CD4-positive, alpha-beta T cell treated with Interferon gamma for 1 hour (primary cell): ENCODE data around the gene OSBPL5.
A peak's percentile ranks its signal among the peaks of the same experiment; 100 is the strongest.

Experiments
- DNase-seq: peaks from one replicate; pipeline ENCODE4 v3.0.0-alpha.2; 2020

OSBPL5 gene

GRCh38 chr11:3147257-3147619 lies 17.9 kb downstream of the OSBPL5 start:
- DNase-seq = no peak

GRCh38 chr11:3146612-3147256 lies 18.4 kb downstream of the OSBPL5 start:
- no peak for DNase-seq

- DNase-seq = no peak
These were observed 19.9 kb downstream of the OSBPL5 start for GRCh38 chr11:3145206-3145520.

GRCh38 chr11:3144296-3145205 lies 20.6 kb downstream of the OSBPL5 start:
- DNase-seq = no peak

GRCh38 chr11:3143136-3143880 lies 21.8 kb downstream of the OSBPL5 start:
- no peak for DNase-seq

GRCh38 chr11:3140291-3140603 lies 24.9 kb downstream of the OSBPL5 start:
- no peak for DNase-seq

- DNase-seq = no peak
These were observed 25.4 kb downstream of the OSBPL5 start for GRCh38 chr11:3139481-3140290.

GRCh38 chr11:3139086-3139440 lies 26.0 kb downstream of the OSBPL5 start:
- no peak for DNase-seq

- DNase-seq = no peak
These were observed 26.7 kb downstream of the OSBPL5 start for GRCh38 chr11:3138178-3139085.

- DNase-seq = no peak
These were observed 27.5 kb downstream of the OSBPL5 start for GRCh38 chr11:3137486-3138177.

- peak; percentile 26 for DNase-seq
These were observed 28.3 kb downstream of the OSBPL5 start for GRCh38 chr11:3136546-3137455.

GRCh38 chr11:3135481-3136440 lies 29.3 kb downstream of the OSBPL5 start:
- DNase-seq = peak; percentile 28

GRCh38 chr11:3134651-3135480 lies 30.2 kb downstream of the OSBPL5 start:
- no peak for DNase-seq

GRCh38 chr11:3134218-3134621 lies 30.9 kb downstream of the OSBPL5 start:
- DNase-seq = no peak

GRCh38 chr11:3133261-3134217 lies 31.6 kb downstream of the OSBPL5 start:
- no peak for DNase-seq

- DNase-seq = no peak
These were observed 32.3 kb downstream of the OSBPL5 start for GRCh38 chr11:3132831-3133260.

- no peak for DNase-seq
These were observed 32.8 kb downstream of the OSBPL5 start for GRCh38 chr11:3132271-3132781.
